Activated B cell treated with CpG ODN at 0.5 μM for 24 hours (primary cell): Measurements from ENCODE around the gene AMFR. TPM values are rescaled to one million over a fixed set of nuclear protein-coding genes. Genes with fewer than 3 reads are reported as not detected.
A peak's percentile ranks its signal among the peaks of the same experiment; 100 is the strongest.

Source experiments
- ATAC-seq: fragments of 200-7000 bp; cut with Tn5 transposase; one replicate; pipeline ENCODE4 v1.10.0; 2021; ENCODE audit warnings: low read depth, mild to moderate bottlenecking, moderate library complexity
- CTCF ChIA-PET: fragments of 350-600 bp; sonication (Branson Sonifier 250); formaldehyde crosslinking; loops from one replicate; lab custom pipeline; 2021; ENCODE audit warnings: antibody characterized with exemption; lab: Charles Lee
- POLR2A ChIA-PET: fragments of 350-600 bp; sonication (Branson Sonifier 250); formaldehyde crosslinking; loops from one replicate; lab custom pipeline; 2021; ENCODE audit warnings: antibody characterized with exemption; lab: Charles Lee
- DNase-seq: peaks from one replicate; pipeline ENCODE4 v3.0.0; 2022
- H3K27ac Mint-ChIP-seq: one replicate; pipeline ENCODE4 v1.8.0; 2020; ENCODE audit warnings: mixed read lengths
- H3K27me3 Mint-ChIP-seq: one replicate; pipeline ENCODE4 v1.8.0; 2021; ENCODE audit warnings: mixed read lengths
- H3K36me3 Mint-ChIP-seq: one replicate; pipeline ENCODE4 v1.8.0; 2021; ENCODE audit warnings: low read depth, mixed read lengths
- H3K4me1 Mint-ChIP-seq: one replicate; pipeline ENCODE4 v1.8.0; 2021; ENCODE audit warnings: mixed read lengths
- H3K4me3 Mint-ChIP-seq: one replicate; pipeline ENCODE4 v1.8.0; 2020; ENCODE audit warnings: mild to moderate bottlenecking, mixed read lengths
- H3K9me3 Mint-ChIP-seq: one replicate; pipeline ENCODE4 v1.8.0; 2020; ENCODE audit warnings: mixed read lengths
- intact Hi-C: fragments of 100-400 bp; cut with micrococcal nuclease; formaldehyde crosslinking; loops from one replicate; pipeline ENCODE4 v1.15.1; 2024
- total RNA-seq: library from RNA; stranded (reverse); gene quantifications from 2 replicates; pipeline ENCODE4 v1.2.3, GENCODE V29; 2022
- TF ChIP-seq, protein P1 (sequence below): fragments of 200-600 bp; IDR thresholded peaks from one replicate; pipeline ENCODE4 v1.8.0; 2022; ENCODE audit warnings: antibody characterized with exemption, mild to moderate bottlenecking

The AMFR gene
- total RNA-seq, 1 donor from 2014 or later: 134 TPM

DNA sequence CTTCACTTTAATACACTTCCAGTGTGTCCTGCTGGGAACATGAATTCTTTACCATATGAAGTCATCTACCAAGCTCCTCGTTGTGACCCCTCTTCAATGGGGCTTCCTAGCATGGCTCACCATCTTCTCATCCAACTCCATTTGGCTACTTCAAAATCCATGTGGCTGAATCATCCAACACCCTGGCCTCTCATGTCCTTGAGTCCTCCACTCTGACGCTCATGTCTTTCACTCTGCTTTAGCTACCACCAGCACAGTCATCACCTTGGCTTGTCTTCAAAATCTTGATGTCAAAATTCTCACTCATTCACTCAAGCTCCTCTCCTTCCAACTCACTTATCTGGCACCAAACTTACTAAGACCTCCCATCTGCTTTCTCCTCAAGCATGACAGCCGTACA is 35.8 kb downstream of the AMFR start:
- Mint-ChIP-seq H3K27me3 (no peaks in the 10 kb centered on the region), H3K36me3 (peaks cover 90% of the 10 kb centered on the region), H3K27ac (peak overlapping the region; percentile 0), H3K9me3 (no peaks in the 10 kb centered on the region), H3K4me3 (no peak overlapping the region), H3K4me1 (no peaks in the 10 kb centered on the region)
- no peak for ATAC-seq
- POLR2A ChIA-PET: no interaction called here
- DNase-seq: no peak
- intact Hi-C loops: no loop called here
- CTCF ChIA-PET: no interaction called here
- TF ChIP-seq, protein P1, sequence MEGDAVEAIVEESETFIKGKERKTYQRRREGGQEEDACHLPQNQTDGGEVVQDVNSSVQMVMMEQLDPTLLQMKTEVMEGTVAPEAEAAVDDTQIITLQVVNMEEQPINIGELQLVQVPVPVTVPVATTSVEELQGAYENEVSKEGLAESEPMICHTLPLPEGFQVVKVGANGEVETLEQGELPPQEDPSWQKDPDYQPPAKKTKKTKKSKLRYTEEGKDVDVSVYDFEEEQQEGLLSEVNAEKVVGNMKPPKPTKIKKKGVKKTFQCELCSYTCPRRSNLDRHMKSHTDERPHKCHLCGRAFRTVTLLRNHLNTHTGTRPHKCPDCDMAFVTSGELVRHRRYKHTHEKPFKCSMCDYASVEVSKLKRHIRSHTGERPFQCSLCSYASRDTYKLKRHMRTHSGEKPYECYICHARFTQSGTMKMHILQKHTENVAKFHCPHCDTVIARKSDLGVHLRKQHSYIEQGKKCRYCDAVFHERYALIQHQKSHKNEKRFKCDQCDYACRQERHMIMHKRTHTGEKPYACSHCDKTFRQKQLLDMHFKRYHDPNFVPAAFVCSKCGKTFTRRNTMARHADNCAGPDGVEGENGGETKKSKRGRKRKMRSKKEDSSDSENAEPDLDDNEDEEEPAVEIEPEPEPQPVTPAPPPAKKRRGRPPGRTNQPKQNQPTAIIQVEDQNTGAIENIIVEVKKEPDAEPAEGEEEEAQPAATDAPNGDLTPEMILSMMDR: no peak

DNA sequence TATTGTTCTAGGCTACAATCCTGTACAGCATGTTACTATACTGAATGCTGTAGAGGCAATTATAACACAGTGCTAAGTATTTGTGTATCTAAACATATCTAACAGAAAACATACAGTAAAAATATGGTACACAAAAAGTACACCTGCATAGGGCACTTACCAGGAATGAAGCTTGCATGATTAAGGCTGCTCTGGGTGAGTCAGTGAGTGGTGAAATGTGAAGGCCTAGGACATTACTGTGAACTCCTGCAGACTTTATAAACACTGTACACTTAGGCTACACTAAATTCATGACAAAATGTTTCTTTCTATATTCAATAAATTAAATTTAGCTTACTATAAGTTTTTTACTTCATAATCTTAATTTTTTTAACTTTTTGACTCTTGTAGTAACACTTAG is 37.1 kb downstream of the AMFR start:
- TF ChIP-seq, protein P1: no peak
- Mint-ChIP-seq H3K27ac (no peak overlapping the region), H3K27me3 (no peaks in the 10 kb centered on the region), H3K4me3 (no peak overlapping the region), H3K9me3 (peaks cover 4% of the 10 kb centered on the region), H3K4me1 (no peaks in the 10 kb centered on the region), H3K36me3 (peaks cover 94% of the 10 kb centered on the region)
- intact Hi-C loops: no loop called here
- DNase-seq: no peak
- CTCF ChIA-PET: interaction anchor here (0.8 kb wide), 1 partner anchor 19 kb away, joined by 3 read pairs; no protein-coding TSS in a partner anchor
- POLR2A ChIA-PET: no interaction called here
- ATAC-seq: no peak

DNA sequence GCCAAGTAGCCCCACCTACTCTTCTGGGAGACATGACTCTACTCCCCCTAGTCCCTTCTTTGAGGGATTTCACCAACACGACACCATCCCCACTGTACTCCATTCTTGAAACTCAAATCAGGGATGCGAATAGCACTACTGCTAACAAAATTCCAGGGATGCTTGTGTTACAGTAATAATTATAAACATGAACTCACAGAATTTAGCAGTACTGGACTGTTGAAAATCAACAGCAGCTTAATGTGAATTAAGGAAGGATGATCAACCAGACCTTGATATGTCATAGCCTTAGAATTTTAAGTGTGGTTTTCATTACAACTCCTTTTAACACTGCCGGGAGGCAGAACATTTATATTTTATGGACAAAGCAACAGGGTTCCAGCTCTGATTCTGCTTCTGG is 37.9 kb downstream of the AMFR start:
- ChIA-PET POLR2A (no interaction called here), CTCF (no interaction called here)
- TF ChIP-seq, protein P1: no peak
- peaks cover 95% of the 10 kb centered on the region for H3K36me3 Mint-ChIP-seq
- peaks cover 4% of the 10 kb centered on the region for H3K9me3 Mint-ChIP-seq
- DNase-seq: no peak
- no peaks in the 10 kb centered on the region for H3K4me1 Mint-ChIP-seq
- H3K27ac Mint-ChIP-seq: no peak overlapping the region
- ATAC-seq: no peak
- no peak overlapping the region for H3K4me3 Mint-ChIP-seq
- no peaks in the 10 kb centered on the region for H3K27me3 Mint-ChIP-seq
- intact Hi-C loops: no loop called here

DNA sequence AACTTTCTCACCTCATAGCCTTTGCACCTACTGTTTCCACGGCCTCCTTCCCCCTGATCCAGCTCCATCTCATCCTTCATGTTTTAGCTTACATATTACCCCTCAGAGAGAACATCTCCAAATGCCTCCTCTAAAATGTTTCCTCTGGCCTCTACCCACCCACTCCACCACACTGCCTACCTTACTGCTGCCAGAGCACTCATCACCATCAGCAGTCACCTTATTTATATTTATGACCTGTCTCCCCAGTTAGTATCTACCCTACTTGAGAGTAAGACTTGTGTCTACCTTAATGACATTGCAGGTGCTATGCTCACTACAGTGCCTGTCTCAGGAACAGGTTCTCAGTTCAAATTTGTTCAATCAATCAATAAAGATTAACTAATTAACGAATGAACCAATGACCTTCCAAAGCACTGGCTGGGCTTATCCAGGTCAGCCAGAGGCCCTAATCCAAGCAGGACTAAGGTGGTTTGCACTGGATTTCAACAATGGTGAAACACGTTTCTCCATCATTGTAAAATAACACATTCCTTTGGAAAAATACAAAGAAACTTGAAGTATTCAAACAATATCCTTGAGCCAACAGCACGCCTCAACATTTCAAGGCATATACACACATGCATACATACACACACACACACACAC is 41.1 kb downstream of the AMFR start:
- ATAC-seq (no peak), DNase-seq (no peak)
- Mint-ChIP-seq H3K27me3 (no peaks in the 10 kb centered on the region), H3K4me1 (no peaks in the 10 kb centered on the region), H3K36me3 (peaks cover 96% of the 10 kb centered on the region), H3K9me3 (peaks cover 15% of the 10 kb centered on the region), H3K27ac (no peak overlapping the region), H3K4me3 (no peak overlapping the region)
- intact Hi-C loops: no loop called here
- POLR2A ChIA-PET: no interaction called here
- CTCF ChIA-PET: interaction anchor here (1.1 kb wide), 1 partner anchor 17 kb away, joined by 4 read pairs; no protein-coding TSS in a partner anchor
- TF ChIP-seq, protein P1: no peak

DNA sequence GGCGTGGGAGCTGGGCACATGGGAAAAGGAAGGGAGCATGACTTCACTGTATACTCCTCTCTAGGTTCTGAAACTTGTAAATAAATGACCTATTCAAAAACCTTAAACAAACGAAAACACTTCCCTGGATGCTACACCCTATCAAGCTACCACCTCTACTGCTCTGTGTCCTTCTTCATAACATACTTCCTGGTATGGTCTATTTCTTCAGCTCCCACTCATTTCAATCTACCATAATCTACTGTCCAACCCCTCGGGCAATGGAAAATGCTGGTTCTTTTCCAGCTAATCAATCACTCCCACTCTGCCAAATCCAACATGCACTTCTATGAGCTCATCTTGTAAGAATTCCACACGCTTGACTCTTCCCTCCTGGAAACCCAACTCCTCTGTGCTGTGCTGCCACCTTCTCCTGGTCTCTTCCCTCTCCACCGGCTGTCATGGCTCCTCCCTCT is 42.4 kb downstream of the AMFR start:
- no peak overlapping the region for H3K27ac Mint-ChIP-seq
- H3K36me3 Mint-ChIP-seq: peaks cover 99% of the 10 kb centered on the region
- ATAC-seq: no peak
- ChIA-PET CTCF (interaction anchor here (1.1 kb wide), 1 partner anchor 18 kb away, joined by 4 read pairs; no protein-coding TSS in a partner anchor), POLR2A (interaction anchor here (0.7 kb wide), 1 partner anchor 568 kb away, joined by 4 read pairs; no protein-coding TSS in a partner anchor)
- intact Hi-C loops: no loop called here
- no peaks in the 10 kb centered on the region for H3K27me3 Mint-ChIP-seq
- peaks cover 15% of the 10 kb centered on the region for H3K9me3 Mint-ChIP-seq
- DNase-seq: no peak
- TF ChIP-seq, protein P1: no peak
- H3K4me3 Mint-ChIP-seq: no peak overlapping the region
- no peaks in the 10 kb centered on the region for H3K4me1 Mint-ChIP-seq
